ENCODE measurements around the gene INPP5F. TPM values are rescaled to one million over a fixed set of nuclear protein-coding genes. Genes with fewer than 3 reads are reported as not detected.

Gene INPP5F, protein sequence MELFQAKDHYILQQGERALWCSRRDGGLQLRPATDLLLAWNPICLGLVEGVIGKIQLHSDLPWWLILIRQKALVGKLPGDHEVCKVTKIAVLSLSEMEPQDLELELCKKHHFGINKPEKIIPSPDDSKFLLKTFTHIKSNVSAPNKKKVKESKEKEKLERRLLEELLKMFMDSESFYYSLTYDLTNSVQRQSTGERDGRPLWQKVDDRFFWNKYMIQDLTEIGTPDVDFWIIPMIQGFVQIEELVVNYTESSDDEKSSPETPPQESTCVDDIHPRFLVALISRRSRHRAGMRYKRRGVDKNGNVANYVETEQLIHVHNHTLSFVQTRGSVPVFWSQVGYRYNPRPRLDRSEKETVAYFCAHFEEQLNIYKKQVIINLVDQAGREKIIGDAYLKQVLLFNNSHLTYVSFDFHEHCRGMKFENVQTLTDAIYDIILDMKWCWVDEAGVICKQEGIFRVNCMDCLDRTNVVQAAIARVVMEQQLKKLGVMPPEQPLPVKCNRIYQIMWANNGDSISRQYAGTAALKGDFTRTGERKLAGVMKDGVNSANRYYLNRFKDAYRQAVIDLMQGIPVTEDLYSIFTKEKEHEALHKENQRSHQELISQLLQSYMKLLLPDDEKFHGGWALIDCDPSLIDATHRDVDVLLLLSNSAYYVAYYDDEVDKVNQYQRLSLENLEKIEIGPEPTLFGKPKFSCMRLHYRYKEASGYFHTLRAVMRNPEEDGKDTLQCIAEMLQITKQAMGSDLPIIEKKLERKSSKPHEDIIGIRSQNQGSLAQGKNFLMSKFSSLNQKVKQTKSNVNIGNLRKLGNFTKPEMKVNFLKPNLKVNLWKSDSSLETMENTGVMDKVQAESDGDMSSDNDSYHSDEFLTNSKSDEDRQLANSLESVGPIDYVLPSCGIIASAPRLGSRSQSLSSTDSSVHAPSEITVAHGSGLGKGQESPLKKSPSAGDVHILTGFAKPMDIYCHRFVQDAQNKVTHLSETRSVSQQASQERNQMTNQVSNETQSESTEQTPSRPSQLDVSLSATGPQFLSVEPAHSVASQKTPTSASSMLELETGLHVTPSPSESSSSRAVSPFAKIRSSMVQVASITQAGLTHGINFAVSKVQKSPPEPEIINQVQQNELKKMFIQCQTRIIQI
- total RNA-seq = 10 to 100 TPM; 12.4 to 26.3 TPM

DNA sequence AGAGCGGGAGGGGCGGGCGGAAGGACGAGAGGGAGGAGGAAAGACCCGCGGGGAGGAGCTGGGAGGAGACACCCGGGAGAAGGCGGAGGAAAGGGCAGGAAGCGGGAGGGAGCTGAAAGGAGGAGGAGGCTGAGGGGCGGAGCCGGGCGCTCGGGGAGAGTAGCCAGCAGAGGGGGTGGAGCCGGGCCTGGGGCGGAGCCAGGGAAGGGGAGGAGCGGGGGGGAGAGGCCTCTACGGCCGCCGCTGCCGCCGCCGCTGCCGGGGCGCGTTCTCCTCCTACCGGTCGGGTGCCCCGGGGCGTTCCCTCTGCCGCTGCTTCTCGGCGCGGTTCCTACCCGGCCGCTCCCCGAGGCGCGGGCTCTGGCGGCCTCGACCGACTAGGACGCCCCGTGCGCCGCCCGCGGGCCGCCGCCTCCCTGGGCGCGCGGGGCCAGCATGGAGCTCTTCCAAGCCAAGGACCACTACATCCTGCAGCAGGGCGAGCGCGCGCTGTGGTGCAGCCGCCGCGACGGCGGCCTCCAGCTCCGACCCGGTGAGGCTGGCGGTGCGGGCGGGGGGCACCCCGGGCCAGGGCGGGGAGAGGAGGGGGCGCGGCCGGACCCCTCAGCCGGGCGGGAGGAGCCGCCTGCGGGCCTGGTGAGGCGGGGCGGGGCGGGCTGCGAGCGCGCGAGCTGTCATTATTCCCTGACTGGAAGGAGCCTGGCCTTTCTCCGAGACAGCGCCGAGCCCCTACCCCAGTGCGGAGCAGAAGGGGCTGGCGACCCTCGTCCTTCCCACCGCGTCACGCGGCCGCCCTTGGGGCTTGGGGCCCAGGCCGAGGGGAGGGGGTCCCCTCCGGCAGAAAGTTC, at the start of gene INPP5F:
Gene INPP5F, plus strand, starts transcription at position 223 of the 848 bp plus-strand sequence. Its CDS starts 213 bp downstream, at position 436.
- Mint-ChIP-seq H3K9me3 (no peaks in the 10 kb centered on the region), H3K27ac (peak within 1 kb of the TSS; percentile 80), H3K27me3 (no peaks in the 10 kb centered on the region), H3K4me1 (peaks cover 31% of the 10 kb centered on the region), H3K4me3 (peak within 1 kb of the TSS; percentile 94), H3K36me3 (ENCODE audit: low read depth) (peaks cover 22% of the 10 kb centered on the region)
- ATAC-seq (replicated peaks) = peak; percentile 93

DNA sequence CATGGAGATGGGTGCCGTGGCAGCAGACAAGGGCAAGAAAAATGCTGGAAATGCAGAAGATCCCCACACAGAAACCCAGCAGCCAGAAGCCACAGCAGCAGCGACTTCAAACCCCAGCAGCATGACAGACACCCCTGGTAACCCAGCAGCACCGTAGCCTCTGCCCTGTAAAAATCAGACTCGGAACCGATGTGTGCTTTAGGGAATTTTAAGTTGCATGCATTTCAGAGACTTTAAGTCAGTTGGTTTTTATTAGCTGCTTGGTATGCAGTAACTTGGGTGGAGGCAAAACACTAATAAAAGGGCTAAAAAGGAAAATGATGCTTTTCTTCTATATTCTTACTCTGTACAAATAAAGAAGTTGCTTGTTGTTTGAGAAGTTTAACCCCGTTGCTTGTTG, 48.7 kb upstream of the INPP5F start:
- H3K4me3 Mint-ChIP-seq = no peak overlapping the region
- no peak for ATAC-seq (replicated peaks)
- H3K9me3 Mint-ChIP-seq = no peaks in the 10 kb centered on the region
- H3K36me3 Mint-ChIP-seq (ENCODE audit: low read depth) = peaks cover 55% of the 10 kb centered on the region
- no peaks in the 10 kb centered on the region for H3K27me3 Mint-ChIP-seq
- no peak overlapping the region for H3K27ac Mint-ChIP-seq
- H3K4me1 Mint-ChIP-seq = peaks cover 21% of the 10 kb centered on the region

DNA sequence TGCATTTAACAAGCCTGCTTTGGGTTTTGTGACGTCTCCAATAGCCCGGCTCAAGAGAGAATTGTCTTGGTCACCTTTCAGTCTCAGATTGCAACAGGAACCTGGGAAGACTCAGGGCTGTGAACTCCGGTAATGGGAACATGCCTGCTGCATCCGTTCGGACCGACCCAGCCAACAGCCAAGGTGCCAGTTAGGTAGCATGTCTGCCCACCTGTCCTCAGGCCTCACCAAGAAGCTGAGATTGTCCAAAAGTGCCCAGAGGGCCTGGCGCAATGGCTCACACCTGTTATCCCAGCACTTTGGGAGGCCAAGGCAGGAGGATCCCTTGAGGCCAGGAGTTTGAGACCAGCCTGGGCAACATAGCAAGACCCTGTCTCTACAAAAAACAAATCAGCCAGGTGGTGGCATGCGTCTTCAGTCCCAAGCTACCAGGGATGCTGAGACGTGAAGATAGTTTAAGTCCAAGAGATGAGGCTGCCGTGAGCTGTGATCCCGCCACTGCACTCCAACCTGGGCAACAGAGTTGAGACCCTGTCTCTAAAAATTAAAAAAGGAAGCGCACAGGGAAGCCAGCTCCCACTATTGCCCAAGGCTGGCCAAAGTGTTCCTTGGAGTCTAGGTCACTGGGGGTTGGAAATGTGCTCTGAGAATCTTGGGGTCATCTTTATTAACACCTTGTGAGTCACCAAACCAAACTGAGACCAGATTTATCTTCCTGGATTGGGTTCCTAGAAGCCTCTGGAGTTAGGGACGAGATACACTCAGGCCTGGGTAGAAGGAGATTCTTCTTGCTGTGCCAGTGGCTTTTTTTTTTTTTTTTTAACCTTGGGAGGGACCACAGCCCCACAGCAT, 47.7 kb upstream of the INPP5F start:
- Mint-ChIP-seq H3K36me3 (ENCODE audit: low read depth) (peaks cover 47% of the 10 kb centered on the region), H3K9me3 (no peaks in the 10 kb centered on the region), H3K4me1 (peaks cover 25% of the 10 kb centered on the region), H3K4me3 (no peak overlapping the region), H3K27ac (no peak overlapping the region), H3K27me3 (no peaks in the 10 kb centered on the region)
- ATAC-seq (replicated peaks) = no peak

DNA sequence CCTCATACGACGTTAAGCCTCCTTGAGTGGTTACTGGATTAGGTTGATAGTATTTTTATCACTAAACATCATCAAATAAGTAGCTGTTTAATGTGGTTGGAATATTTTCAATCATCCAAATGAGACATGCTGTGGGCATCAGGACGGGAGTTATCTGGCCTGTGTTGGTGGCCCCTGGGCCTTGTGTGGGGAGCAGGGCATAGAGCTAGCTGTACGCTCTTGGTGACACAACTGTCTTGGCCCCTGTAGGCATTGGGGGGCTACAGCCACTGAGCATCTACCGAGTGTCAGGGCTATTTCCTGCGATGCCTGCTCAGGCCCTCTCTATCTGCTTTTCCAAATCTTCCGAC, 46.4 kb upstream of the INPP5F start:
- Mint-ChIP-seq H3K4me1 (peaks cover 25% of the 10 kb centered on the region), H3K4me3 (no peak overlapping the region), H3K27me3 (no peaks in the 10 kb centered on the region), H3K9me3 (no peaks in the 10 kb centered on the region), H3K36me3 (ENCODE audit: low read depth) (peaks cover 34% of the 10 kb centered on the region), H3K27ac (no peak overlapping the region)
- ATAC-seq (replicated peaks) = no peak

DNA sequence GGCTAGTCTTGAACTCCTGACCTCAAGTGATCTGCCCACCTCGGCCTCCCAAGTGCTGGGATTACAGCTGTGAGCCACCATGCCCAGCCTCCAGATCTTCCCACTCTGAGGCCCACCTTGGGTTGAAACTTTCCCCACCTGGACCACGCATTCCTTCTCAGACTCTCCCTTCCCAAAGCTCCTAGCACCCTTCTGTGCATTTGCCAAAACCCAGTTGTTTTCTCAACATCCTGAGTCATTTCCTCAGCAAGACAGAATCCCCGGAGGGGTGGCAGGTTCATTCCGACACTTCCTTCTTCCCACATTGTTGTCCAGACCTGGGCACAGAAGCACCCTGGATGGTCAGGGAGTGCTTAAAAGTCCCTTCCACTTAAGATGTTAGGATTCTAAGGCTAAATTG, 45.8 kb upstream of the INPP5F start:
- H3K36me3 Mint-ChIP-seq (ENCODE audit: low read depth) = peaks cover 30% of the 10 kb centered on the region
- no peak for ATAC-seq (replicated peaks)

GRCh38 chr10:119680650-119681081, 45.2 kb upstream of the INPP5F start:
- Mint-ChIP-seq H3K9me3 (no peaks in the 10 kb centered on the region), H3K4me3 (peak overlapping the region; percentile 12), H3K27me3 (no peaks in the 10 kb centered on the region), H3K36me3 (ENCODE audit: low read depth) (peaks cover 30% of the 10 kb centered on the region), H3K27ac (no peak overlapping the region), H3K4me1 (peaks cover 25% of the 10 kb centered on the region)
- ATAC-seq (replicated peaks) = peak; percentile 29

More for the DNA sequence above, 45.8 kb upstream of the INPP5F start:
- Mint-ChIP-seq H3K27ac (no peak overlapping the region), H3K9me3 (no peaks in the 10 kb centered on the region), H3K4me3 (no peak overlapping the region), H3K4me1 (peaks cover 25% of the 10 kb centered on the region), H3K27me3 (no peaks in the 10 kb centered on the region)

- H3K36me3 Mint-ChIP-seq (ENCODE audit: low read depth) = peaks cover 5% of the 10 kb centered on the region
- H3K27me3 Mint-ChIP-seq = no peaks in the 10 kb centered on the region
- peak; percentile 77 for ATAC-seq (replicated peaks)
- peaks cover 9% of the 10 kb centered on the region for H3K4me1 Mint-ChIP-seq
- no peaks in the 10 kb centered on the region for H3K9me3 Mint-ChIP-seq
- peak overlapping the region; percentile 78 for H3K4me3 Mint-ChIP-seq
- H3K27ac Mint-ChIP-seq = peak overlapping the region; percentile 85
Measured at GRCh38 chr10:119686465-119687191, 39.2 kb upstream of the INPP5F start.

DNA sequence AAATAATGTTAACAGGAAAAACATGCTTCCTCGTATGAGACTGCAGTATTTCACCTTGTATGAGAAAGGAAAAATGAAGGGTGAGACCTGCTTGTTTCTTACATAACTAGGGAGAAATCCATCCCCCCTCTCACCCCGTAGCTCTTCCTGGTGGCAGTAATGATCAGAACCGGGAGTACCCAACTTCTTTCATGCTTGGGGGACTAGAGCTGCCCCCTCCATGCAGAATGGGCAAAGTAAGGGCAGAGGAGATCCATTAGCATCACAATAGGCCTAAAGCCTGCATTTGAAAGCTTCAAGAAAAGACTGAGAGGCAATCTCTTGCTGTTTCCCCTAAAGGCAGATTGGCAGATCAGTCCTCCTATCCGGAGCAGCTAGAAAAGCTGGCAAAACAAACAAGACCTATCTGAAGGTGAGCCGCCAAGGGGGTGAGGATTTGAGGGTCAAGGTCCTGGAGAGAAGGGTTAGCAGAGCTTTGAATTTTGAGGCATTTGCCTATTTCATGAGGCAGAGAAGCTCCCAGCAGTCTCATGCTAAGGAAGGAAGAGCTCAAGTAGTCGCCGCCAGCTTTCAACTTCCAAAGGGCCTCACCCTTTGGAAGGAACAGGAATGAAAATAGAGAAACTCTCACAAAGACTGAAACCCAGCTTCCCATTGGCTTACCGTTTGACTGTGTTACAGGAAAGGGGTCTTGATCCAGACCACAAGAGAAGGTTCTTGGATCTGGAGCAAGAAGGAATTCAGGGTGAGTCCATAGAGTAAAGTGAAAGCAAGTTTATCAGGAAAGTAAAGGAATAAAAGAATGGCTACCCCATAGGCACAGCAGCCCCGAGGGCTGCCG, 38.4 kb upstream of the INPP5F start:
- Mint-ChIP-seq H3K4me3 (peak overlapping the region; percentile 78), H3K9me3 (no peaks in the 10 kb centered on the region), H3K27me3 (no peaks in the 10 kb centered on the region), H3K36me3 (ENCODE audit: low read depth) (no peaks in the 10 kb centered on the region), H3K27ac (peak overlapping the region; percentile 85), H3K4me1 (peaks cover under 1% of the 10 kb centered on the region)
- ATAC-seq (replicated peaks) = no peak

DNA sequence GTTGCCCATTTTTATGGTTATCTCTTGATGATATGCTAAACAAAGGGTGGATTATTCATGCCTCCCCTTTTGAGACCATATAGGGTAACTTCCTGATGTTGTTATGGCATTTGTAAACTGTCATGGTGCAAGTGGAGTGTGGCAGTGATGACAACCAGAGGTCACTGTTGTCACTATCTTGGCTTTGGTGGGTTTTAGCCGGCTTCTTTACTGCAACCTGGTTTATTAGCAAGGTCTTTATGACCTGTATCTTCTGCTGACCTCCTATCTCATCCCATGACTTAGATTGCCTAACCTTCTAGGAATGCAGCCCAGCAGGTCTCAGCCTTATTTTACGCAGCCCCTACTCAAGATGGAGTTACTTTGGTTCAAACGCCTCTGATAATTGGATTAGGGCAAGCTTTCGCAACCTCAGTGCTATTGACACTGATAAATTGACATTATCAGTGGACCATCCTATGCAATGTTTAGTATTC, 37.8 kb upstream of the INPP5F start:
- H3K27me3 Mint-ChIP-seq = no peaks in the 10 kb centered on the region
- no peaks in the 10 kb centered on the region for H3K36me3 Mint-ChIP-seq (ENCODE audit: low read depth)
- H3K4me3 Mint-ChIP-seq = peak overlapping the region; percentile 78
- no peaks in the 10 kb centered on the region for H3K9me3 Mint-ChIP-seq
- H3K27ac Mint-ChIP-seq = no peak overlapping the region
- no peak for ATAC-seq (replicated peaks)
- H3K4me1 Mint-ChIP-seq = no peaks in the 10 kb centered on the region

DNA sequence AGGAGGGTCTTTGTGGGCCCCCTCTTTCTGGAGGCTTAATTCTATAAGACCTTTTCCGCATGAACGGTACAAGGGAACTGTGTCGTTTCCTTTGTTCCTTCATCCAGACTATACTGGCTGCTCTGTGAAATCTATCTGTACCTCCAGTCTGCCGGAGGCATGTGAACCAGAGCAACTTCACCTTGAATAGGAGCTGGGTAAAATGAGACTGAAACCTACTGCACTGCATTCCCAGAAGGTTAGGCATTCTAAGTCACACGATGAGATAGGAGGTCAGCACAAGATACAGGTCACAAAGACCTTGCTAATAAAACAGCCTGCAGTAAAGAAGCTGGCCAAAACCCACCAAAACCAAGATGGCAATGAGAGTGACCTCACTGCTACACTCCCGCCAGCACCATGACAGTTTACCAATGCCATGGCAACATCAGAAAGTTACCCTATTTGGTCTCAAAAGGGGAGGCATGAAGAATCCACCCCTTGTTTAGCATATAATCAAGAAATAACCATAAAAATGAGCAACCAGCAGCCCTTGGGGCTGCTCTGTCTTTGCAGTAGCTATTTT, 36.8 kb upstream of the INPP5F start:
- Mint-ChIP-seq H3K4me1 (no peaks in the 10 kb centered on the region), H3K4me3 (no peak overlapping the region), H3K27ac (no peak overlapping the region), H3K27me3 (no peaks in the 10 kb centered on the region), H3K9me3 (no peaks in the 10 kb centered on the region), H3K36me3 (ENCODE audit: low read depth) (no peaks in the 10 kb centered on the region)
- ATAC-seq (replicated peaks) = no peak

GRCh38 chr10:119691726-119692125, 34.1 kb upstream of the INPP5F start:
- H3K27me3 Mint-ChIP-seq = peaks cover 4% of the 10 kb centered on the region
- no peak for ATAC-seq (replicated peaks)
- no peaks in the 10 kb centered on the region for H3K9me3 Mint-ChIP-seq
- H3K36me3 Mint-ChIP-seq (ENCODE audit: low read depth) = no peaks in the 10 kb centered on the region
- no peak overlapping the region for H3K4me3 Mint-ChIP-seq
- H3K27ac Mint-ChIP-seq = no peak overlapping the region
- H3K4me1 Mint-ChIP-seq = no peaks in the 10 kb centered on the region

All from activated T-helper 17 cell treated with anti-CD3 and anti-CD28 coated beads, Interleukin-2, amount 50 U/mL, for 72 hours (primary cell).